ENCODE results near the gene ADORA2B.

The ADORA2B gene

DNA sequence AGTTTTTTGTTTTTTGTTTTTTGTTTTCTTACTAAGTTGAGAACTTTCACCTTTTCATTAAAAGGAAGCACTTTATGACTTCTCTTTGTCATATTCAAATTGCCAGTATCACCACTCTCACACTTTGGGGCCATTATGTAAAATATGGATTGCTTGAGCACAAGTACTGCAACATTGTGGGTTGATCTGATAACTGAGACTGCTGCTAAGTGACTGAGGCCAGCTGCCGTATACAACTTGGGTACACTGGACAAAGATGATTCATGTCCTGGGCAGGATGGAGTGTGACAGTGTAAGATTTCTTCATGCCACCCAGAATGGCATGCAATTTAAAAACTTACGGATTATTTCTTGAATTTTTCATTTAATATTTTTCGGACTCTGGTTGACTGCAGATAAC is 62.5 kb downstream of the ADORA2B start:
- no peak overlapping the region for H3K4me3 ChIP-seq (ENCODE audit: low read length)
- no peak for TF ChIP-seq ZNF274 (IDR thresholded peaks at IDR 0.05; ENCODE audit: low read depth, low read length)

DNA sequence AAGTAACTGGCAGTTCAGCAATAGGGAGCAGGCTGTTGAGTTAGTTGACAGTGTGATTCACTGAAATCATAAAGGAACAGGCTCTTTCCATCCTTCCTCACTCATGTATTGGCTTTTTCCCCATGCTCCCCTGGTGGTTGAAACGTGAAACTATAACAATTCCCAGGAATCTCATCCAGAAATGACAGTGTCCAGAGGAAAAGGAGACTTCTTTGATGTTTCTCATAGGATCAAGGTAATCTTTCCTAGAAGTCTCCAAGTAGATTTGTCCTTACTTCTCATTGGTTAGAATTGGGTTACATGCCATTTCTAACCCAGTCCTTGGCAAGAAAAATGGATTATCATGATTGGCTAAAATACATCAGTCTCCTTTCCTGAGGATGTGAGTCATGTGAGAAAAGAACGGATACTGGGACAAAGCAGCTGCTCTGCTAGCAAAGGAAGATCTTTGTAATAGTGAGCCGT is 69.0 kb downstream of the ADORA2B start:
- TF ChIP-seq ZNF274 (IDR thresholded peaks at IDR 0.05; ENCODE audit: low read depth, low read length), result no peak
- no peak overlapping the region for H3K4me3 ChIP-seq (ENCODE audit: low read length)

DNA sequence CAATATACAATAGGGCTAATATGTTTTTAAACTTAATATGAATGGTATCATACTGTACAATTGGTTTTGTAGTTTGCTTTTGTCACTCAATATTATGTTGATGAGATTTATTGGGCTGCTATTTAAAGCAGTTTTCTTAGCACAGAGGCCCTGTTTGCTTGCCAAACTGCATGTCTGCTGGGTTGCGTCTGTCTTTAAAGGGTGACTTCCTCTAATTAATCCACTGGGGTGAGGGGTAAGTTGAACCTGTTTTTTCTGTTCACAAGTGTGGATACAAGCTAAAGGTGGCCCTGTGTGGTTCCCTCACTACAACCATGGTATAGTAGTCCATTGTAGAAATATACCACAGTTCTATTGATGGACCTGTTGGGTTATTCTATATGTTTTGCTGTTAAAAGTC is 74.4 kb downstream of the ADORA2B start:
- TF ChIP-seq ZNF274 (IDR thresholded peaks at IDR 0.05; ENCODE audit: low read depth, low read length), result no peak

DNA sequence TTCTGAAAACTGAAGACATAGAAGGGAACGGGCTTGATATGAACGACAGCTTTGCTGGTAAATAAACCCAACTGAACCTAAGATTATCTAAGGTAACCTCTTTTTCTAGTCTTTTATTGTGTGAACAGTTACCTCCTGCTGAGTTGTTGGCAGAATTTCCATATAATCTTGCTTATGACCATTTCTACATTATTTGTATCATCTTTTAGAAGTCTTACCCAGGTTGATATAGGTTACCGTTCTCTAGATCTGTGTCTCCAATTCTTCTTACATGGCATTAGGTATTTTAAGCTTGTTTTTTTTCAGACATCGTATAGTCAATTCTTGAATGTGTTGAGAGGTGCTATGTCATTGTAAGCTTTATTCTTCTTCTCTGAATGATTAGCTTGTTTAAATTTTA is 79.0 kb downstream of the ADORA2B start:
- TF ChIP-seq ZNF274 (IDR thresholded peaks at IDR 0.05; ENCODE audit: low read depth, low read length), result no peak

More for the DNA sequence above, 74.4 kb downstream of the ADORA2B start:
- H3K4me3 ChIP-seq (ENCODE audit: low read length), result no peak overlapping the region

DNA sequence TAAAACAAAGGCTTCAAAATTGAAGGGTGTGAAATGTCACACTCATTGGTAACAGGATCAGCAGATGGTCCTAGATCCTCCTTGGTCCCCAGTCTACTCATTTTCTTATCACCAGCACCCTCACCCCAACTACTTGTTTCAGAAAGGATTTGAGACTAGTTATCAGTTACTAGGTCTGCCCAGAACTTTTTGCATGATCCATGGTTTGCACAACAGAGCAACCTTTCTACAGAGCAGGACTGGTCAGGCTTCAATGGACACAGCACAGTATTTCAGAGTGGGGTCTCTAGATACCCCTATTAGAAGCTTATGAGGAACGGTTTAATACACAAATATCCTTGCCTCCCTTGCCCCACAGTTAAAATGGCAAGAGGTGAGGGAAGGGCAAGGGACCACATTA is 80.3 kb downstream of the ADORA2B start:
- TF ChIP-seq ZNF274 (IDR thresholded peaks at IDR 0.05; ENCODE audit: low read depth, low read length), result no peak
- no peak overlapping the region for H3K4me3 ChIP-seq (ENCODE audit: low read length)

More for the DNA sequence above, 79.0 kb downstream of the ADORA2B start:
- no peak overlapping the region for H3K4me3 ChIP-seq (ENCODE audit: low read length)

Data from GM08714 (cell line).